HFFc6 (cell line): ENCODE data around the gene KRTAP24-1. TPM values are rescaled to one million over a fixed set of nuclear protein-coding genes. Genes with fewer than 3 reads are reported as not detected.

Experiments
- DNase-seq: peaks from one replicate; pipeline ENCODE4 v3.0.0-alpha.2; 2018
- H3K27ac Mint-ChIP-seq: 2 replicates; pipeline ENCODE4 v1.8.0; 2020; ENCODE audit warnings: mild to moderate bottlenecking, mixed read lengths
- H3K27me3 Mint-ChIP-seq: 2 replicates; pipeline ENCODE4 v1.8.0; 2021; ENCODE audit warnings: mild to moderate bottlenecking, moderate library complexity, mixed read lengths; ENCODE audit not compliant: insufficient read depth
- H3K36me3 Mint-ChIP-seq: 2 replicates; pipeline ENCODE4 v1.8.0; 2021; ENCODE audit warnings: low read depth, mixed read lengths
- H3K4me1 Mint-ChIP-seq: 2 replicates; pipeline ENCODE4 v1.8.0; 2020; ENCODE audit warnings: low read depth, mixed read lengths
- H3K4me3 Mint-ChIP-seq: 2 replicates; pipeline ENCODE4 v1.8.0; 2020; ENCODE audit warnings: mild to moderate bottlenecking, moderate library complexity, mixed read lengths
- H3K9me3 Mint-ChIP-seq: 2 replicates; pipeline ENCODE4 v1.8.0; 2020; ENCODE audit warnings: mild to moderate bottlenecking, mixed read lengths
- CTCF ChIP-seq: fragments of 200-600 bp; sonication (generic); IDR thresholded peaks from 2 replicates; pipeline ENCODE4 v1.5.0; 2021; ENCODE audit warnings: antibody characterized with exemption, mild to moderate bottlenecking
- total RNA-seq, 6 experiments: library from RNA; stranded (reverse); fragmentation: NEBNext Ultra II Directional; extraction: Animal tissue kit (Norgen Biotek cat#: 25700); gene quantifications; 2 replicates in 1 of 6; 3 replicates in 5 of 6; pipeline ENCODE4 v1.2.3, GENCODE V29; 2021

The KRTAP24-1 gene
- total RNA-seq, 6 experiments from 2014 or later = not detected

- no peaks in the 10 kb centered on the region for H3K27me3 Mint-ChIP-seq
- H3K27ac Mint-ChIP-seq = no peak overlapping the region
- H3K9me3 Mint-ChIP-seq = peaks cover 47% of the 10 kb centered on the region
- H3K4me1 Mint-ChIP-seq = no peaks in the 10 kb centered on the region
- no peak for TF ChIP-seq CTCF
- H3K4me3 Mint-ChIP-seq = no peak overlapping the region
- no peak for DNase-seq
- H3K36me3 Mint-ChIP-seq = no peaks in the 10 kb centered on the region
Measured at GRCh38 chr21:30306884-30307283, 24.1 kb upstream of the KRTAP24-1 start.

- TF ChIP-seq CTCF = no peak
- no peak overlapping the region for H3K4me3 Mint-ChIP-seq
- peaks cover 56% of the 10 kb centered on the region for H3K9me3 Mint-ChIP-seq
- DNase-seq = no peak
- no peaks in the 10 kb centered on the region for H3K27me3 Mint-ChIP-seq
- H3K27ac Mint-ChIP-seq = no peak overlapping the region
- no peaks in the 10 kb centered on the region for H3K4me1 Mint-ChIP-seq
- no peaks in the 10 kb centered on the region for H3K36me3 Mint-ChIP-seq
Measured at GRCh38 chr21:30305136-30305535, 22.4 kb upstream of the KRTAP24-1 start.

GRCh38 chr21:30289215-30289614 lies 6.5 kb upstream of the KRTAP24-1 start, which contains the start of gene KRTAP25-1:
Gene KRTAP25-1, minus strand, starts transcription at chr21:30289514. Its CDS starts 24 bp downstream, at chr21:30289490.
- peaks cover 2% of the 10 kb centered on the region; the same call in 1 of the 2 replicates for H3K27me3 Mint-ChIP-seq
- H3K9me3 Mint-ChIP-seq = peaks cover 55% of the 10 kb centered on the region
- H3K27ac Mint-ChIP-seq = no peak within 1 kb of the TSS
- no peak for DNase-seq
- no peaks in the 10 kb centered on the region for H3K4me1 Mint-ChIP-seq
- no peaks in the 10 kb centered on the region for H3K36me3 Mint-ChIP-seq
- no peak within 1 kb of the TSS for H3K4me3 Mint-ChIP-seq
- no peak for TF ChIP-seq CTCF

GRCh38 chr21:30271611-30272010 lies 11.1 kb downstream of the KRTAP24-1 start:
- Mint-ChIP-seq H3K4me1 (no peaks in the 10 kb centered on the region), H3K27me3 (no peaks in the 10 kb centered on the region), H3K36me3 (no peaks in the 10 kb centered on the region), H3K9me3 (peaks cover 47% of the 10 kb centered on the region), H3K27ac (no peak overlapping the region), H3K4me3 (no peak overlapping the region)
- TF ChIP-seq CTCF = no peak
- no peak for DNase-seq

GRCh38 chr21:30271156-30271555 lies 11.6 kb downstream of the KRTAP24-1 start:
- Mint-ChIP-seq H3K9me3 (peaks cover 46% of the 10 kb centered on the region), H3K4me3 (no peak overlapping the region), H3K4me1 (no peaks in the 10 kb centered on the region), H3K27me3 (no peaks in the 10 kb centered on the region), H3K27ac (no peak overlapping the region), H3K36me3 (no peaks in the 10 kb centered on the region)
- no peak for DNase-seq
- no peak for TF ChIP-seq CTCF
